SK-N-SH (cell line): ENCODE measurements around the gene CNGA1. TPM values are rescaled to one million over a fixed set of nuclear protein-coding genes. Genes with fewer than 3 reads are reported as not detected.
A peak's percentile ranks its signal among the peaks of the same experiment; 100 is the strongest.

Experiments used
- CTCF ChIA-PET: fragments of 300-600, 350-600 bp; formaldehyde crosslinking; extraction: SDS; loops from one replicate; lab custom pipeline; 2021; lab: Yijun Ruan, JAX
- POLR2A ChIA-PET: fragments of 350-600 bp; sonication (Branson Sonifier 250); formaldehyde crosslinking; extraction: SDS; loops from one replicate; lab custom pipeline; 2020; ENCODE audit warnings: antibody characterized with exemption, inconsistent platforms; lab: Yijun Ruan, JAX
- DNase-seq: peaks from one replicate; pipeline ENCODE4 v3.0.0; 2012
- H2AFZ ChIP-seq: fragments of 200-600 bp; sonication (generic); 2 replicates; pipeline ENCODE4 v1.8.1; 2016; ENCODE audit warnings: antibody characterized with exemption, mild to moderate bottlenecking, low read depth
- H3F3A ChIP-seq: fragments of 200-600 bp; sonication (generic); replicated peaks from 2 replicates; pipeline ENCODE3; 2016; ENCODE audit warnings: antibody characterized with exemption, mild to moderate bottlenecking; ENCODE audit not compliant: insufficient read depth
- H3K27ac ChIP-seq, 2 experiments: fragments of 200-500 bp in 1 of 2; fragments of 200-600 bp in 1 of 2; sonication (Bioruptor generic) in 1 of 2; sonication (generic), shearing (Covaris generic) in 1 of 2; 2 replicates each; pipeline versions ENCODE4 v1.5.1 to v1.6.1; 2014 to 2016; ENCODE audit warnings: low read depth in 2 of 2, inconsistent platforms in 1 of 2, low read length in 1 of 2, mild to moderate bottlenecking in 1 of 2, mixed read lengths in 1 of 2
- H3K27me3 ChIP-seq: fragments of 200-600 bp; sonication (generic), shearing (Covaris generic); 2 replicates; pipeline ENCODE4 v1.6.1; 2016; ENCODE audit warnings: mixed run types; ENCODE audit not compliant: insufficient read depth
- H3K36me3 ChIP-seq, 2 experiments: fragments of 200-500 bp in 1 of 2; fragments of 200-600 bp in 1 of 2; sonication (Bioruptor generic) in 1 of 2; sonication (generic) in 1 of 2; replicated peaks in 1 of 2; 2 replicates each; pipeline versions ENCODE3 to v1.5.1; 2014 to 2016; ENCODE audit warnings: low read length in 1 of 2, mild to moderate bottlenecking in 1 of 2; ENCODE audit not compliant: insufficient read depth in 2 of 2, control insufficient read depth in 1 of 2
- H3K4me1 ChIP-seq, 2 experiments: fragments of 200-500 bp in 1 of 2; fragments of 200-600 bp in 1 of 2; sonication (Bioruptor generic) in 1 of 2; sonication (generic), shearing (Covaris generic) in 1 of 2; 2 replicates each; pipeline versions ENCODE4 v1.5.1 to v1.6.1; 2014 to 2016; ENCODE audit warnings: low read depth in 1 of 2, low read length in 1 of 2, mixed run types in 1 of 2; ENCODE audit not compliant: insufficient read depth in 2 of 2, control insufficient read depth in 1 of 2
- H3K4me2 ChIP-seq: fragments of 200-600 bp; sonication (generic), shearing (Covaris generic); 2 replicates; pipeline ENCODE4 v1.6.1; 2017; ENCODE audit warnings: mixed run types
- H3K4me3 ChIP-seq, 2 experiments: fragments of 200-500 bp in 1 of 2; fragments of 200-600 bp in 1 of 2; sonication (Bioruptor generic) in 1 of 2; sonication (generic), shearing (Covaris generic) in 1 of 2; 2 replicates each; pipeline versions ENCODE4 v1.5.1 to v1.8.1; 2014 to 2016; ENCODE audit warnings: low read depth in 2 of 2, inconsistent platforms in 1 of 2, low read length in 1 of 2, mild to moderate bottlenecking in 1 of 2, mixed read lengths in 1 of 2, moderate library complexity in 1 of 2
- H3K79me2 ChIP-seq: fragments of 200-600 bp; sonication (generic); 2 replicates; pipeline ENCODE4 v1.8.1; 2017; ENCODE audit warnings: mild to moderate bottlenecking; ENCODE audit not compliant: insufficient read depth
- H3K9ac ChIP-seq: fragments of 200-600 bp; sonication (generic); 2 replicates; pipeline ENCODE4 v1.6.1; 2017; ENCODE audit warnings: mixed run types
- H3K9me2 ChIP-seq: fragments of 200-600 bp; sonication (generic); 2 replicates; pipeline ENCODE4 v1.6.1; 2017; ENCODE audit warnings: mixed run types
- H3K9me3 ChIP-seq: fragments of 200-600 bp; sonication (generic); 2 replicates; pipeline ENCODE4 v1.6.1; 2017; ENCODE audit warnings: mixed run types, mild to moderate bottlenecking, moderate library complexity
- H4K20me1 ChIP-seq: fragments of 200-600 bp; sonication (generic); 2 replicates; pipeline ENCODE4 v1.6.1; 2017; ENCODE audit warnings: mild to moderate bottlenecking, mixed run types; ENCODE audit not compliant: insufficient read depth
- CHD2 ChIP-seq: fragments of 150-350 bp; IDR thresholded peaks from 2 replicates; pipeline ENCODE4 v1.6.1; 2018; ENCODE audit warnings: low read length; ENCODE audit not compliant: partially characterized antibody
- EP300 ChIP-seq, 2 experiments: IDR thresholded peaks; 2 replicates each; pipeline versions ENCODE4 v1.4.0 to v1.6.1; 2012; ENCODE audit warnings: borderline replicate concordance in 1 of 2, low read depth in 1 of 2, low read length in 1 of 2
- FOSL2 ChIP-seq: IDR thresholded peaks from 2 replicates; pipeline ENCODE4 v1.4.0; 2012; ENCODE audit warnings: low read depth, mild to moderate bottlenecking, moderate library complexity, borderline replicate concordance
- FOXJ3 ChIP-seq: sonication (generic); formaldehyde crosslinking; IDR thresholded peaks from 2 replicates; pipeline ENCODE4 v1.5.1; 2020; ENCODE audit warnings: mild to moderate bottlenecking, missing genetic modification reagents
- FOXM1 ChIP-seq: IDR thresholded peaks from 2 replicates; pipeline ENCODE4 v1.4.0; 2012; ENCODE audit warnings: low read depth, mild to moderate bottlenecking
- GABPA ChIP-seq: IDR thresholded peaks from 2 replicates; pipeline ENCODE4 v1.4.0; 2012; ENCODE audit warnings: low read depth, mild to moderate bottlenecking
- GATA2 ChIP-seq: sonication (generic); formaldehyde crosslinking; IDR thresholded peaks from 2 replicates; pipeline ENCODE4 v1.5.0; 2020; ENCODE audit warnings: mild to moderate bottlenecking, missing genetic modification reagents
- MXI1 ChIP-seq: IDR thresholded peaks from 2 replicates; pipeline ENCODE4 v1.6.1; 2012; ENCODE audit warnings: mild to moderate bottlenecking, low read depth, low read length, improper control_type of control experiment
- NRF1 ChIP-seq: IDR thresholded peaks from 2 replicates; pipeline ENCODE4 v1.6.1; 2012; ENCODE audit warnings: low read depth, mild to moderate bottlenecking, low read length
- RFX5 ChIP-seq: IDR thresholded peaks from 2 replicates; pipeline ENCODE4 v1.6.1; 2012; ENCODE audit warnings: mild to moderate bottlenecking, improper control_type of control experiment, low read length
- SIN3A ChIP-seq: IDR thresholded peaks from 2 replicates; pipeline ENCODE4 v1.6.1; 2012; ENCODE audit warnings: low read depth, mild to moderate bottlenecking, low read length, moderate library complexity, borderline replicate concordance
- SMC3 ChIP-seq: IDR thresholded peaks from 2 replicates; pipeline ENCODE4 v1.6.1; 2012; ENCODE audit warnings: low read depth, low read length, improper control_type of control experiment
- TCF12 ChIP-seq: IDR thresholded peaks from 2 replicates; pipeline ENCODE4 v1.4.0; 2012
- TEAD4 ChIP-seq: IDR thresholded peaks from 2 replicates; pipeline ENCODE4 v1.4.0; 2012; ENCODE audit warnings: mild to moderate bottlenecking, borderline replicate concordance; ENCODE audit not compliant: insufficient read depth
- WGBS: methylation state at CpG from one replicate; pipeline ENCODE4 v1.1.6; 2017; ENCODE audit warnings: low lambda C conversion rate; 5-methylcytosine and 5-hydroxymethylcytosine counted together
- polyA plus RNA-seq, 3 experiments: library from polyadenylated mRNA; depleted of rRNA; stranded (reverse); fragments of >200 nt; gene quantifications; 2 replicates each; pipeline ENCODE4 v1.2.3, GENCODE V29; 2012
- TF ChIP-seq, protein P1 (sequence below): IDR thresholded peaks from 2 replicates; pipeline ENCODE4 v1.6.1; 2012; ENCODE audit warnings: mild to moderate bottlenecking, low read depth, low read length, moderate library complexity

Gene CNGA1
- polyA plus RNA-seq, 1 of the 3 experiments (the other 2 are of a cell fraction), result 0.23 TPM

- Histone ChIP-seq H3K79me2 (peaks cover 53% of the 10 kb centered on the region), H3K4me3 (no peak overlapping the region), H3K27me3 (no peaks in the 10 kb centered on the region), H3F3A (peaks cover 3% of the 10 kb centered on the region), H3K4me2 (peak overlapping the region; percentile 44; the same call in 1 of the 2 replicates), H3K27ac (peak overlapping the region; percentile 15 to 53), H2AFZ (no peak overlapping the region), H4K20me1 (no peaks in the 10 kb centered on the region; the same call in 1 of the 2 replicates), H3K9ac (no peak overlapping the region), H3K9me2 (no peaks in the 10 kb centered on the region), H3K4me1 (peaks cover 5 to 18% of the 10 kb centered on the region in 2 experiments; a peak in 3 of 4 replicates), H3K9me3 (no peaks in the 10 kb centered on the region), H3K36me3 (peaks cover 55 to 72% of the 10 kb centered on the region in 2 experiments)
- no peak for DNase-seq
- CTCF ChIA-PET, result interaction anchor here (1.1 to 1.7 kb wide), 3 partner anchors 27 to 239 kb away, joined by 3 to 6 read pairs (median 3); no protein-coding TSS in a partner anchor
- TF ChIP-seq FOXM1 (no peak), NRF1 (no peak), TEAD4 (no peak), TCF12 (peak; percentile 25; the same call in 1 of the 2 replicates)
- POLR2A ChIA-PET, result interaction anchor here (0.9 kb wide), 1 partner anchor 26 kb away, joined by 3 read pairs; no protein-coding TSS in a partner anchor
- WGBS, result 3% methylated on average over 1 of the region's 1 CpG
Observed at GRCh38 chr4:47907089-47907646, 109.3 kb downstream of the CNGA1 start.

GRCh38 chr4:47899639-47900038, 116.8 kb downstream of the CNGA1 start:
- Histone ChIP-seq H3F3A (peaks cover 3% of the 10 kb centered on the region), H3K27ac (no peak overlapping the region), H4K20me1 (no peaks in the 10 kb centered on the region)
- DNase-seq, result no peak
- no peak for TF ChIP-seq GABPA
- no peak for TF ChIP-seq FOXJ3
- TF ChIP-seq FOSL2, result no peak
- no peak for TF ChIP-seq TEAD4
- no peak for TF ChIP-seq EP300 (IDR thresholded peaks at IDR 0.05; ENCODE audit: borderline replicate concordance in 1 of 2, low read depth in 1 of 2, low read length in 1 of 2)
- TF ChIP-seq CHD2, result no peak
- no peak for TF ChIP-seq GATA2 (CRISPR knock-in tag)
- no peak for TF ChIP-seq MXI1
- TF ChIP-seq NRF1, result no peak
- no peak for TF ChIP-seq SIN3A
- TF ChIP-seq RFX5, result no peak
- TF ChIP-seq FOXM1, result no peak
- no peak for TF ChIP-seq SMC3
- TF ChIP-seq, protein P1, sequence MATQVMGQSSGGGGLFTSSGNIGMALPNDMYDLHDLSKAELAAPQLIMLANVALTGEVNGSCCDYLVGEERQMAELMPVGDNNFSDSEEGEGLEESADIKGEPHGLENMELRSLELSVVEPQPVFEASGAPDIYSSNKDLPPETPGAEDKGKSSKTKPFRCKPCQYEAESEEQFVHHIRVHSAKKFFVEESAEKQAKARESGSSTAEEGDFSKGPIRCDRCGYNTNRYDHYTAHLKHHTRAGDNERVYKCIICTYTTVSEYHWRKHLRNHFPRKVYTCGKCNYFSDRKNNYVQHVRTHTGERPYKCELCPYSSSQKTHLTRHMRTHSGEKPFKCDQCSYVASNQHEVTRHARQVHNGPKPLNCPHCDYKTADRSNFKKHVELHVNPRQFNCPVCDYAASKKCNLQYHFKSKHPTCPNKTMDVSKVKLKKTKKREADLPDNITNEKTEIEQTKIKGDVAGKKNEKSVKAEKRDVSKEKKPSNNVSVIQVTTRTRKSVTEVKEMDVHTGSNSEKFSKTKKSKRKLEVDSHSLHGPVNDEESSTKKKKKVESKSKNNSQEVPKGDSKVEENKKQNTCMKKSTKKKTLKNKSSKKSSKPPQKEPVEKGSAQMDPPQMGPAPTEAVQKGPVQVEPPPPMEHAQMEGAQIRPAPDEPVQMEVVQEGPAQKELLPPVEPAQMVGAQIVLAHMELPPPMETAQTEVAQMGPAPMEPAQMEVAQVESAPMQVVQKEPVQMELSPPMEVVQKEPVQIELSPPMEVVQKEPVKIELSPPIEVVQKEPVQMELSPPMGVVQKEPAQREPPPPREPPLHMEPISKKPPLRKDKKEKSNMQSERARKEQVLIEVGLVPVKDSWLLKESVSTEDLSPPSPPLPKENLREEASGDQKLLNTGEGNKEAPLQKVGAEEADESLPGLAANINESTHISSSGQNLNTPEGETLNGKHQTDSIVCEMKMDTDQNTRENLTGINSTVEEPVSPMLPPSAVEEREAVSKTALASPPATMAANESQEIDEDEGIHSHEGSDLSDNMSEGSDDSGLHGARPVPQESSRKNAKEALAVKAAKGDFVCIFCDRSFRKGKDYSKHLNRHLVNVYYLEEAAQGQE, result no peak
- TF ChIP-seq, all 33 proteins: peak for 0
- H3K9me2 ChIP-seq, result no peaks in the 10 kb centered on the region
- ChIA-PET POLR2A (no interaction called here), CTCF (interaction anchor here (0.9 kb wide), 1 partner anchor 63 kb away, joined by 3 read pairs; no protein-coding TSS in a partner anchor)
- no peaks in the 10 kb centered on the region for H3K9me3 ChIP-seq
- 0 out of 2 replicates have a peak, but pooled peaks cover 7% of the 10 kb centered on the region for H3K79me2 ChIP-seq
- no peak overlapping the region for H3K4me2 ChIP-seq
- no peak overlapping the region for H3K4me3 ChIP-seq
- peaks cover 84 to 92% of the 10 kb centered on the region in 2 experiments for H3K36me3 ChIP-seq
- WGBS, result 81% methylated on average over 1 of the region's 1 CpG
- no peak overlapping the region for H2AFZ ChIP-seq
- no peak overlapping the region for H3K9ac ChIP-seq
- H3K27me3 ChIP-seq, result no peaks in the 10 kb centered on the region
- H3K4me1 ChIP-seq, result no peaks in the 10 kb centered on the region
